HCT116 (cell line): Measurements from ENCODE around the gene KIF5C. TPM values are rescaled to one million over a fixed set of nuclear protein-coding genes. Genes with fewer than 3 reads are reported as not detected.

Source experiments
- ATAC-seq: fragments of 200-7000 bp; cut with Tn5 transposase; 2 replicates; pipeline ENCODE4 v1.9.1; 2020; ENCODE audit warnings: mild to moderate bottlenecking, moderate library complexity
- BruUV-seq: library from RNA; stranded (reverse); fragments of 400-500 nt; replicated peaks from 2 replicates; lab custom pipeline; 2021; lab: Mats Ljungman, UMichigan
- CTCF ChIA-PET: fragments of 300-600 bp; sonication (Branson Sonifier 250); formaldehyde crosslinking; loops from one replicate; lab custom pipeline; 2021; ENCODE audit warnings: antibody characterized with exemption; lab: Charles Lee
- POLR2A ChIA-PET: fragments of 300-600, 350-600 bp; sonication (Branson Sonifier 250); formaldehyde crosslinking; loops from one replicate; lab custom pipeline; 2021; ENCODE audit warnings: antibody characterized with exemption; lab: Charles Lee
- RAD21 ChIA-PET, 2 experiments: fragments of 300-600 bp; sonication (Branson Sonifier 250); formaldehyde crosslinking; loops; one replicate each; lab custom pipeline; 2023; ENCODE audit warnings: low total read pairs in 2 of 2; ENCODE audit not compliant: uncharacterized antibody in 2 of 2, unreplicated experiment in 2 of 2, low non-redundant PET in 1 of 2; lab: Charles Lee
- DNase-seq: peaks from one replicate; pipeline ENCODE4 v3.0.0-alpha.2; 2010; ENCODE audit warnings: low read depth, low spot score
- H2AFZ ChIP-seq: fragments of 200-600 bp; shearing (Covaris generic), sonication (generic); 2 replicates; pipeline ENCODE4 v1.6.1; 2017; ENCODE audit warnings: low read depth, mixed run types, mixed read lengths, antibody characterized with exemption, low read length; ENCODE audit not compliant: poor library complexity, severe bottlenecking
- H3K27ac ChIP-seq: 2 replicates; pipeline ENCODE4 v1.5.1; 2012; ENCODE audit warnings: low read depth, low read length
- H3K27me3 ChIP-seq: fragments of 200-600 bp; sonication (generic); 2 replicates; pipeline ENCODE4 v1.6.1; 2016; ENCODE audit warnings: mixed run types, low read length, mixed read lengths; ENCODE audit not compliant: insufficient read depth
- H3K36me3 ChIP-seq, 2 experiments: fragments of 200-500 bp in 1 of 2; fragments of 200-600 bp in 1 of 2; sonication (Bioruptor generic) in 1 of 2; sonication (generic) in 1 of 2; 2 replicates each; pipeline versions ENCODE4 v1.5.1 to v1.6.1; 2014 to 2016; ENCODE audit warnings: low read length in 2 of 2, inconsistent platforms in 1 of 2, mixed read lengths in 1 of 2, mixed run types in 1 of 2; ENCODE audit not compliant: insufficient read depth in 2 of 2, control insufficient read depth in 1 of 2
- H3K4me1 ChIP-seq, 2 experiments: fragments of 200-600 bp in 1 of 2; sonication (generic) in 1 of 2; 2 replicates each; pipeline versions ENCODE4 v1.5.1 to v1.6.1; 2012 to 2017; ENCODE audit warnings: low read length in 2 of 2, inconsistent platforms in 1 of 2, mild to moderate bottlenecking in 1 of 2, mixed read lengths in 1 of 2, mixed run types in 1 of 2, moderate library complexity in 1 of 2; ENCODE audit not compliant: insufficient read depth in 2 of 2, control insufficient read depth in 1 of 2
- H3K4me2 ChIP-seq: fragments of 200-600 bp; sonication (generic); 2 replicates; pipeline ENCODE4 v1.6.1; 2017; ENCODE audit warnings: mixed run types, low read length, mixed read lengths
- H3K4me3 ChIP-seq, 2 experiments: fragments of 200-600 bp in 1 of 2; sonication (generic) in 1 of 2; replicated peaks in 1 of 2; 2 replicates each; pipeline ENCODE4 v1.5.1; 2011 to 2016; ENCODE audit warnings: low read length in 2 of 2, control low read depth in 1 of 2, low read depth in 1 of 2, mild to moderate bottlenecking in 1 of 2, mixed read lengths in 1 of 2, mixed run types in 1 of 2
- H3K79me2 ChIP-seq: fragments of 200-600 bp; sonication (generic); 2 replicates; pipeline ENCODE4 v1.6.1; 2017; ENCODE audit warnings: mild to moderate bottlenecking, mixed run types, low read length, moderate library complexity, mixed read lengths; ENCODE audit not compliant: insufficient read depth
- H3K9ac ChIP-seq: fragments of 200-600 bp; sonication (generic); 2 replicates; pipeline ENCODE4 v1.6.1; 2016; ENCODE audit warnings: low read length, mixed read lengths
- H3K9me2 ChIP-seq: fragments of 200-600 bp; sonication (generic), shearing (Covaris generic); 2 replicates; pipeline ENCODE4 v1.6.1; 2017; ENCODE audit warnings: mixed run types, mild to moderate bottlenecking, moderate library complexity; ENCODE audit not compliant: insufficient read depth
- H3K9me3 ChIP-seq, 2 experiments: fragments of 200-500 bp in 1 of 2; fragments of 200-600 bp in 1 of 2; sonication (Bioruptor generic) in 1 of 2; sonication (generic) in 1 of 2; 2 replicates each; pipeline ENCODE4 v1.6.1; 2014 to 2017; ENCODE audit warnings: low read length in 2 of 2, mixed read lengths in 2 of 2, inconsistent platforms in 1 of 2, low read depth in 1 of 2, mild to moderate bottlenecking in 1 of 2, mixed run types in 1 of 2, moderate library complexity in 1 of 2; ENCODE audit not compliant: control insufficient read depth in 1 of 2, insufficient read depth in 1 of 2
- H4K20me1 ChIP-seq: fragments of 200-600 bp; sonication (generic), shearing (Covaris generic); 2 replicates; pipeline ENCODE4 v1.6.1; 2017; ENCODE audit warnings: mixed run types, mild to moderate bottlenecking, moderate library complexity; ENCODE audit not compliant: insufficient read depth
- ATF3 ChIP-seq: IDR thresholded peaks from 2 replicates; pipeline ENCODE4 v1.6.1; 2012
- CEBPB ChIP-seq: IDR thresholded peaks from 2 replicates; pipeline ENCODE4 v1.6.1; 2012; ENCODE audit warnings: low read depth
- EZH2 ChIP-seq: fragments of 200-600 bp; sonication (generic); IDR thresholded peaks from 2 replicates; pipeline ENCODE4 v1.6.1; 2017; ENCODE audit warnings: antibody characterized with exemption, mixed run types
- FOSL1 ChIP-seq: IDR thresholded peaks from 2 replicates; pipeline ENCODE4 v1.6.1; 2012; ENCODE audit warnings: low read depth
- JUND ChIP-seq: IDR thresholded peaks from 2 replicates; pipeline ENCODE4 v1.6.1; 2012
- RAD21 ChIP-seq: IDR thresholded peaks from 2 replicates; pipeline ENCODE4 v1.6.1; 2012; ENCODE audit warnings: low read depth, mild to moderate bottlenecking
- REST ChIP-seq: IDR thresholded peaks from 2 replicates; pipeline ENCODE4 v1.6.1; 2012; ENCODE audit warnings: low read depth
- SIN3A ChIP-seq: IDR thresholded peaks from 2 replicates; pipeline ENCODE4 v1.6.1; 2012; ENCODE audit warnings: low read depth
- TCF7L2 ChIP-seq: IDR thresholded peaks from 2 replicates; pipeline ENCODE4 v1.7.0; 2011; ENCODE audit warnings: borderline replicate concordance, inconsistent platforms; ENCODE audit not compliant: insufficient read depth, insufficient read length; ENCODE audit errors: extremely low read depth
- ZNF274 ChIP-seq: fragments of 200-500 bp; sonication (Bioruptor generic); IDR thresholded peaks from 2 replicates; pipeline ENCODE4 v1.6.1; 2014; ENCODE audit warnings: mild to moderate bottlenecking, low read depth, low read length, inconsistent platforms
- intact Hi-C: fragments of 100-400 bp; cut with micrococcal nuclease; formaldehyde crosslinking; loops from 2 replicates; pipeline ENCODE4 v1.10.0; 2022
- total RNA-seq: library from RNA; stranded (reverse); gene quantifications from one replicate; pipeline ENCODE4 v1.2.1, GENCODE V29; 2021; ENCODE audit not compliant: unreplicated experiment

Gene KIF5C
- total RNA-seq, 1 experiment from 2014 or later = 6.5 TPM

DNA sequence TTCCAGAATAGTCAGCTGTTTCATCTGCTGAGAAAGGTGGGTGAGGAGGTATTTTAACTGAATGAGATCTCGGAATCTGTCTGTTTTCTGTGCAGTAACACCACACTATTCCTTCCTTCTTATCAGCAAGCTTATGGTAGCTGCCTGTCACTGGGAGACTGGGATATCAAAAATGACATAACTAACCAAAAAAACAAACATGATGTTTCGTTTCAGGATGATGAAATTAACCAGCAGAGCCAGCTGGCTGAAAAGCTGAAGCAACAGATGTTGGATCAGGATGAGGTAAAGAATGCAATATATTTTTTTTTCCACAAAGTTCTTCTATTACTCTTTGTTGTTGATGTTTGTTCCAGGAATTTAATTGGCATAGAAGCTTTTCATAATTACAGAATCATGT, 103.7 kb downstream of the KIF5C start:
- CTCF ChIA-PET = no interaction called here
- TF ChIP-seq FOSL1 (no peak), CEBPB (no peak), TCF7L2 (no peak), ATF3 (no peak), EZH2 (no peak), RAD21 (no peak), JUND (no peak)
- BruUV-seq = no TSS peak
- Histone ChIP-seq H3K4me3 (no peak overlapping the region), H3K9me2 (no peaks in the 10 kb centered on the region), H4K20me1 (no peaks in the 10 kb centered on the region), H3K4me2 (no peak overlapping the region), H3K9me3 (no peaks in the 10 kb centered on the region), H3K4me1 (no peaks in the 10 kb centered on the region), H3K36me3 (no peaks in the 10 kb centered on the region), H3K79me2 (no peaks in the 10 kb centered on the region), H3K27ac (no peak overlapping the region), H3K9ac (no peak overlapping the region), H3K27me3 (no peaks in the 10 kb centered on the region), H2AFZ (no peak overlapping the region)
- RAD21 ChIA-PET = no interaction called here
- intact Hi-C loops = no loop called here
- ATAC-seq (no peak), DNase-seq (no peak)
- POLR2A ChIA-PET = no interaction called here

DNA sequence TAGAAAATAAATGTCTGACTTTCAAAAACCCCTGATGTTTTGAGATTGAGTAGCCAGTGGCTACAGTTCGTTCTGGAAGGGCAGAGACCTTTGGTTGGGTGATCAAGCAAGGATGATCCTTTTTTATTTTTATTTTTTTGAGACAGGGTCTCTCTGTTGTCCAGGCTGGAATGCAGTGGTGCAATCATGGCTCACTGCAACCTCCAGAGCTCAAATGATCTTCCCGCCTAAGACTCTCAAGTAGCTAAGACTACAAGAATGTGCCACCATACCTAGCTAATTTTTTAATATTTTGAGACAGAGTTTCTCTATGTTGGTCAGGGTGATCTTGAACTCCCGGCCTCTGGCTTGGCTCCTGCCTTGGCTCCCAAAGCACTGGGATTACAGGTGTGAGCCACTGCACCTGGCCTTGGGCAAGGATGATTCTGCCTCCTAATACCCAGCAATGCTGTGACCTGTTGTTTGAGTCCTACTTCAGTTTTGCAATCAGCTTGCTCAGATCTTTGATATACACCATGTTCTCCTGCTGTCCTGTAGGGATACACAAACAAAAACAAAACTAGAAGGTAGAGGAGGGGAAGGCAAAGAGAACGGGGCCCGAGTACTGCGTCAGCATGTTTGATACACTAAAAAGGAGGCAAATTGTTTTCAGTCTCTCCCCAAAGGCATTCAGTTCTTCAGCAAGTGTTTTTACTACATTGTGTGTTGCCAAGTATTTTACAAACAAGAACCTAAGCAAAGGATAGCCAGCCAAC, 104.3 kb downstream of the KIF5C start:
- Histone ChIP-seq H3K9me3 (no peaks in the 10 kb centered on the region), H3K4me2 (no peak overlapping the region), H3K9me2 (no peaks in the 10 kb centered on the region), H3K27ac (no peak overlapping the region), H2AFZ (no peak overlapping the region), H4K20me1 (no peaks in the 10 kb centered on the region), H3K9ac (no peak overlapping the region), H3K79me2 (no peaks in the 10 kb centered on the region), H3K27me3 (no peaks in the 10 kb centered on the region), H3K4me1 (no peaks in the 10 kb centered on the region), H3K4me3 (no peak overlapping the region), H3K36me3 (no peaks in the 10 kb centered on the region)
- no TSS peak for BruUV-seq
- no peak for TF ChIP-seq ZNF274
- no peak for TF ChIP-seq SIN3A
- no peak for TF ChIP-seq REST
- ATAC-seq (no peak), DNase-seq (no peak)
- ChIA-PET POLR2A (no interaction called here), RAD21 (no interaction called here), CTCF (no interaction called here)
- intact Hi-C loops = no loop called here
